H1 (cell line): ENCODE results near the gene GLOD4. TPM values are rescaled to one million over a fixed set of nuclear protein-coding genes. Genes with fewer than 3 reads are reported as not detected.

Experiments
- CBX8 ChIP-seq: fragments of 300-800, 300-1000 bp; sonication (generic); IDR thresholded peaks from 2 replicates; pipeline ENCODE4 v1.7.1; 2016; ENCODE audit warnings: low read depth, low read length, borderline replicate concordance
- polyA plus RNA-seq, 7 experiments: library from polyadenylated mRNA; depleted of rRNA in 3 of 7; stranded (reverse) in 5 of 7; unstranded in 2 of 7; fragments of >200 nt in 5 of 7; fragments of 200-250 nt in 2 of 7; gene quantifications; 1 replicate in 5 of 7; 2 replicates in 1 of 7; 4 replicates in 1 of 7; pipeline versions ENCODE4 v1.2.1 to v1.2.3, GENCODE V29; 2011 to 2013; ENCODE audit warnings: missing spikeins in 2 of 7, mixed read lengths in 2 of 7
- total RNA-seq: library from RNA; stranded (reverse); fragmentation: NEBNext Ultra II Directional; extraction: Animal tissue kit (Norgen Biotek cat#: 25700); gene quantifications from 2 replicates; pipeline ENCODE4 v1.2.1, GENCODE V29; 2021
- TF ChIP-seq, protein P1 (sequence below): IDR thresholded peaks from 2 replicates; pipeline ENCODE4 v1.6.1; 2011; ENCODE audit warnings: low read depth, mild to moderate bottlenecking, low read length; ENCODE audit not compliant: insufficient read depth

GLOD4 gene
- total and polyA plus RNA-seq, 2 of the 8 experiments (the other 6 are each of a cell fraction or from before 2014, with no cell fraction given): 36.8 to 81.3 TPM

GRCh38 chr17:800446-801242 is 18.6 kb upstream of the GLOD4 start (continued):
- no peak for TF ChIP-seq CBX8
- TF ChIP-seq, protein P1, sequence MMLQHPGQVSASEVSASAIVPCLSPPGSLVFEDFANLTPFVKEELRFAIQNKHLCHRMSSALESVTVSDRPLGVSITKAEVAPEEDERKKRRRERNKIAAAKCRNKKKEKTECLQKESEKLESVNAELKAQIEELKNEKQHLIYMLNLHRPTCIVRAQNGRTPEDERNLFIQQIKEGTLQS: no peak
